ENCODE measurements around the gene C3orf38. TPM values are rescaled to one million over a fixed set of nuclear protein-coding genes. Genes with fewer than 3 reads are reported as not detected.
"Not testable (repeated sequence)": the region's sequence is repeated elsewhere in the genome, so short reads cannot be mapped to it uniquely, and the experiment has no call there.

Gene C3orf38
- total RNA-seq, 2 donors from 2014 or later, result 20.8 to 32.2 TPM

GRCh38 chr3:88180398-88180999, 30.7 kb downstream of the C3orf38 start:
- Histone ChIP-seq H3K9me3 (peaks cover 5% of the 10 kb centered on the region), H3K27me3 (replicated peaks; ENCODE audit: insufficient read depth) (no peaks in the 10 kb centered on the region), H3K4me3 (no peak overlapping the region), H3K4me1 (ENCODE audit: control insufficient read depth in 1 of 2, low read depth in 2 of 2) (no peaks in the 10 kb centered on the region), H3K27ac (no peak overlapping the region), H3K36me3 (no peaks in the 10 kb centered on the region)
- no peak for TF ChIP-seq CTCF (IDR thresholded peaks at IDR 0.05)
- DNase-seq (ENCODE audit: low spot score) (no peak), ATAC-seq (ENCODE audit: insufficient number of reproducible peaks, low FRiP score, low read depth) (no peak)

GRCh38 chr3:88182165-88182918, 32.6 kb downstream of the C3orf38 start:
- not testable (repeated sequence) for H3K9me3 ChIP-seq; ATAC-seq (ENCODE audit: insufficient number of reproducible peaks, low FRiP score, low read depth); H3K36me3 ChIP-seq; H3K4me1 ChIP-seq (ENCODE audit: control insufficient read depth in 1 of 2, low read depth in 2 of 2); DNase-seq (ENCODE audit: low spot score); H3K27me3 ChIP-seq (replicated peaks; ENCODE audit: insufficient read depth); H3K4me3 ChIP-seq; H3K27ac ChIP-seq

GRCh38 chr3:88188436-88188835, 38.7 kb downstream of the C3orf38 start:
- DNase-seq (ENCODE audit: low spot score), result no peak
- no peaks in the 10 kb centered on the region for H3K36me3 ChIP-seq
- TF ChIP-seq CTCF (IDR thresholded peaks at IDR 0.05), result no peak
- no peak for ATAC-seq (ENCODE audit: insufficient number of reproducible peaks, low FRiP score, low read depth)
- H3K27ac ChIP-seq, result no peak overlapping the region
- H3K4me1 ChIP-seq (ENCODE audit: control insufficient read depth in 1 of 2, low read depth in 2 of 2), result no peaks in the 10 kb centered on the region
- H3K27me3 ChIP-seq (replicated peaks; ENCODE audit: insufficient read depth), result no peaks in the 10 kb centered on the region
- no peak overlapping the region for H3K4me3 ChIP-seq
- H3K9me3 ChIP-seq, result peaks cover 4% of the 10 kb centered on the region

GRCh38 chr3:88189361-88189810, 39.6 kb downstream of the C3orf38 start:
- no peak for DNase-seq (ENCODE audit: low spot score)
- no peak for TF ChIP-seq CTCF (IDR thresholded peaks at IDR 0.05)
- H3K36me3 ChIP-seq, result no peaks in the 10 kb centered on the region
- peaks cover 3% of the 10 kb centered on the region for H3K9me3 ChIP-seq
- H3K27me3 ChIP-seq (replicated peaks; ENCODE audit: insufficient read depth), result no peaks in the 10 kb centered on the region
- H3K4me1 ChIP-seq (ENCODE audit: control insufficient read depth in 1 of 2, low read depth in 2 of 2), result no peaks in the 10 kb centered on the region
- no peak overlapping the region for H3K4me3 ChIP-seq
- H3K27ac ChIP-seq, result no peak overlapping the region
- ATAC-seq (ENCODE audit: insufficient number of reproducible peaks, low FRiP score, low read depth), result no peak

GRCh38 chr3:88191872-88192409, 42.2 kb downstream of the C3orf38 start:
- H3K36me3 ChIP-seq, result no peaks in the 10 kb centered on the region
- DNase-seq (ENCODE audit: low spot score), result no peak
- H3K4me3 ChIP-seq, result no peak overlapping the region
- no peak for ATAC-seq (ENCODE audit: insufficient number of reproducible peaks, low FRiP score, low read depth)
- TF ChIP-seq CTCF (IDR thresholded peaks at IDR 0.05), result no peak
- H3K27ac ChIP-seq, result no peak overlapping the region
- H3K4me1 ChIP-seq (ENCODE audit: control insufficient read depth in 1 of 2, low read depth in 2 of 2), result no peaks in the 10 kb centered on the region
- no peaks in the 10 kb centered on the region for H3K27me3 ChIP-seq (replicated peaks; ENCODE audit: insufficient read depth)
- H3K9me3 ChIP-seq, result no peaks in the 10 kb centered on the region
